ENCODE results near the gene CHCHD1.
"Not testable (repeated sequence)": the region's sequence is repeated elsewhere in the genome, so short reads cannot be mapped to it uniquely, and the experiment has no call there.

- TF ChIP-seq, protein P1, sequence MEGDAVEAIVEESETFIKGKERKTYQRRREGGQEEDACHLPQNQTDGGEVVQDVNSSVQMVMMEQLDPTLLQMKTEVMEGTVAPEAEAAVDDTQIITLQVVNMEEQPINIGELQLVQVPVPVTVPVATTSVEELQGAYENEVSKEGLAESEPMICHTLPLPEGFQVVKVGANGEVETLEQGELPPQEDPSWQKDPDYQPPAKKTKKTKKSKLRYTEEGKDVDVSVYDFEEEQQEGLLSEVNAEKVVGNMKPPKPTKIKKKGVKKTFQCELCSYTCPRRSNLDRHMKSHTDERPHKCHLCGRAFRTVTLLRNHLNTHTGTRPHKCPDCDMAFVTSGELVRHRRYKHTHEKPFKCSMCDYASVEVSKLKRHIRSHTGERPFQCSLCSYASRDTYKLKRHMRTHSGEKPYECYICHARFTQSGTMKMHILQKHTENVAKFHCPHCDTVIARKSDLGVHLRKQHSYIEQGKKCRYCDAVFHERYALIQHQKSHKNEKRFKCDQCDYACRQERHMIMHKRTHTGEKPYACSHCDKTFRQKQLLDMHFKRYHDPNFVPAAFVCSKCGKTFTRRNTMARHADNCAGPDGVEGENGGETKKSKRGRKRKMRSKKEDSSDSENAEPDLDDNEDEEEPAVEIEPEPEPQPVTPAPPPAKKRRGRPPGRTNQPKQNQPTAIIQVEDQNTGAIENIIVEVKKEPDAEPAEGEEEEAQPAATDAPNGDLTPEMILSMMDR (IDR thresholded peaks at IDR 0.05; ENCODE audit: extremely low read depth in 1 of 2, insufficient read depth in 1 of 2, low read depth in 1 of 2, low read length in 2 of 2) = not testable (repeated sequence)
- TF ChIP-seq, protein P2, sequence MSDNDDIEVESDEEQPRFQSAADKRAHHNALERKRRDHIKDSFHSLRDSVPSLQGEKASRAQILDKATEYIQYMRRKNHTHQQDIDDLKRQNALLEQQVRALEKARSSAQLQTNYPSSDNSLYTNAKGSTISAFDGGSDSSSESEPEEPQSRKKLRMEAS (IDR thresholded peaks at IDR 0.05; ENCODE audit: insufficient read depth, insufficient read length) = not testable (repeated sequence)
- TF ChIP-seq POLR2A (IDR thresholded peaks at IDR 0.05; ENCODE audit: low read depth, low read length); EZH2 (IDR thresholded peaks at IDR 0.05; ENCODE audit: borderline replicate concordance, low read depth, low read length, severe bottlenecking); FOS (IDR thresholded peaks at IDR 0.05; ENCODE audit: borderline replicate concordance, insufficient read depth, low read length); GATA2 (IDR thresholded peaks at IDR 0.05; ENCODE audit: insufficient read depth, insufficient read length, low read depth, low read length); POLR2AphosphoS5 (IDR thresholded peaks at IDR 0.05; ENCODE audit: insufficient read depth, low read depth, low read length); MYC (IDR thresholded peaks at IDR 0.05; ENCODE audit: low read depth, low read length); JUN (IDR thresholded peaks at IDR 0.05; ENCODE audit: borderline replicate concordance, insufficient read depth, insufficient read length, low read depth): not testable (repeated sequence)
These were observed 13.6 kb downstream of the CHCHD1 start for GRCh38 chr10:73795491-73795890.
